PC-3 (cell line): ENCODE results near the gene SEMA6B. TPM values are rescaled to one million over a fixed set of nuclear protein-coding genes. Genes with fewer than 3 reads are reported as not detected.

Source experiments
- ATAC-seq: fragments of 200-7000 bp; cut with Tn5 transposase; 2 replicates; pipeline ENCODE4 v1.9.1; 2020; ENCODE audit warnings: mild to moderate bottlenecking, moderate library complexity
- BruUV-seq: library from RNA; stranded (reverse); fragments of 400-500 nt; replicated peaks from 2 replicates; lab custom pipeline; 2021; lab: Mats Ljungman, UMichigan
- CTCF ChIA-PET: fragments of 300-600 bp; sonication (Branson Sonifier 250); formaldehyde crosslinking; loops from one replicate; lab custom pipeline; 2022; ENCODE audit warnings: antibody characterized with exemption; lab: Charles Lee
- POLR2A ChIA-PET: fragments of 300-600 bp; sonication (Branson Sonifier 250); formaldehyde crosslinking; loops from one replicate; lab custom pipeline; 2022; ENCODE audit warnings: antibody characterized with exemption; ENCODE audit not compliant: unreplicated experiment; lab: Charles Lee
- DNase-seq: peaks from one replicate; pipeline ENCODE4 v3.0.0-alpha.2; 2015
- H2AFZ ChIP-seq: fragments of 300-600 bp; sonication (generic); 2 replicates; pipeline ENCODE4 v1.6.0; 2016; ENCODE audit warnings: antibody characterized with exemption, low read length
- H3F3A ChIP-seq: fragments of 300-600 bp; sonication (generic); one replicate; pipeline ENCODE4 v1.6.0; 2017; ENCODE audit warnings: antibody characterized with exemption, low read length, control low read depth, mild to moderate bottlenecking; ENCODE audit not compliant: unreplicated experiment
- H3K27ac ChIP-seq: fragments of 300-600 bp; sonication (generic); 2 replicates; pipeline ENCODE4 v1.5.1; 2016; ENCODE audit warnings: mild to moderate bottlenecking, low read length
- H3K27me3 ChIP-seq: fragments of 300-600 bp; sonication (generic); 2 replicates; pipeline ENCODE4 v1.6.1; 2016; ENCODE audit warnings: low read length, mixed read lengths
- H3K36me3 ChIP-seq: fragments of 300-600 bp; sonication (generic); 2 replicates; pipeline ENCODE4 v1.6.1; 2016; ENCODE audit warnings: low read depth, mixed run types, low read length, mixed read lengths
- H3K4me1 ChIP-seq: fragments of 300-600 bp; sonication (generic); 2 replicates; pipeline ENCODE4 v1.5.1; 2016; ENCODE audit warnings: low read length; ENCODE audit not compliant: insufficient read depth
- H3K4me2 ChIP-seq: fragments of 300-600 bp; sonication (generic); 2 replicates; pipeline ENCODE4 v1.6.0; 2016; ENCODE audit warnings: low read length
- H3K4me3 ChIP-seq: fragments of 300-600 bp; sonication (generic); 2 replicates; pipeline ENCODE4 v1.5.1; 2016; ENCODE audit warnings: mild to moderate bottlenecking, low read length, mixed read lengths
- H3K79me2 ChIP-seq: fragments of 300-600 bp; sonication (generic); 2 replicates; pipeline ENCODE4 v1.6.1; 2017; ENCODE audit warnings: low read length, mixed read lengths
- H3K9ac ChIP-seq: fragments of 300-600 bp; sonication (generic); 2 replicates; pipeline ENCODE4 v1.6.0; 2016; ENCODE audit warnings: mild to moderate bottlenecking, low read length
- H3K9me2 ChIP-seq: fragments of 300-600 bp; sonication (generic); replicated peaks from 2 replicates; pipeline ENCODE4 v1.6.1; 2016; ENCODE audit warnings: mixed run types, low read length, mixed read lengths
- H3K9me3 ChIP-seq: fragments of 300-600 bp; sonication (generic); 2 replicates; pipeline ENCODE4 v1.6.1; 2016; ENCODE audit warnings: low read length, mixed read lengths
- H4K20me1 ChIP-seq: fragments of 300-600 bp; sonication (generic); 2 replicates; pipeline ENCODE4 v1.6.1; 2016; ENCODE audit warnings: low read length, mixed read lengths
- EZH2 ChIP-seq: fragments of 300-600 bp; sonication (generic); IDR thresholded peaks from one replicate; pipeline ENCODE4 v1.6.1; 2017; ENCODE audit warnings: antibody characterized with exemption, mild to moderate bottlenecking, low read length; ENCODE audit not compliant: unreplicated experiment
- EZH2phosphoT487 ChIP-seq: fragments of 300-600 bp; sonication (generic); IDR thresholded peaks from 2 replicates; pipeline ENCODE4 v1.6.1; 2018; ENCODE audit warnings: mild to moderate bottlenecking, antibody characterized with exemption, low read length, borderline replicate concordance
- intact Hi-C: fragments of 100-400 bp; cut with micrococcal nuclease; formaldehyde crosslinking; loops from 2 replicates; pipeline ENCODE4 v1.9.0; 2023
- total RNA-seq: library from RNA; depleted of rRNA; stranded (reverse); fragments of >200 nt; gene quantifications from 2 replicates; pipeline ENCODE4 v1.2.3, GENCODE V29; 2014
- TF ChIP-seq, protein P1 (sequence below): fragments of 300-600 bp; sonication (generic); conservative IDR thresholded peaks from 2 replicates; pipeline ENCODE4 v1.5.1; 2017; ENCODE audit warnings: antibody characterized with exemption, low read depth, mild to moderate bottlenecking, low read length

The SEMA6B gene
- total RNA-seq, 1 experiment from 2014 or later: 9.0 TPM

- peak overlapping the region; percentile 93 for H3K4me2 ChIP-seq
- TF ChIP-seq EZH2: no peak
- TF ChIP-seq, protein P1, sequence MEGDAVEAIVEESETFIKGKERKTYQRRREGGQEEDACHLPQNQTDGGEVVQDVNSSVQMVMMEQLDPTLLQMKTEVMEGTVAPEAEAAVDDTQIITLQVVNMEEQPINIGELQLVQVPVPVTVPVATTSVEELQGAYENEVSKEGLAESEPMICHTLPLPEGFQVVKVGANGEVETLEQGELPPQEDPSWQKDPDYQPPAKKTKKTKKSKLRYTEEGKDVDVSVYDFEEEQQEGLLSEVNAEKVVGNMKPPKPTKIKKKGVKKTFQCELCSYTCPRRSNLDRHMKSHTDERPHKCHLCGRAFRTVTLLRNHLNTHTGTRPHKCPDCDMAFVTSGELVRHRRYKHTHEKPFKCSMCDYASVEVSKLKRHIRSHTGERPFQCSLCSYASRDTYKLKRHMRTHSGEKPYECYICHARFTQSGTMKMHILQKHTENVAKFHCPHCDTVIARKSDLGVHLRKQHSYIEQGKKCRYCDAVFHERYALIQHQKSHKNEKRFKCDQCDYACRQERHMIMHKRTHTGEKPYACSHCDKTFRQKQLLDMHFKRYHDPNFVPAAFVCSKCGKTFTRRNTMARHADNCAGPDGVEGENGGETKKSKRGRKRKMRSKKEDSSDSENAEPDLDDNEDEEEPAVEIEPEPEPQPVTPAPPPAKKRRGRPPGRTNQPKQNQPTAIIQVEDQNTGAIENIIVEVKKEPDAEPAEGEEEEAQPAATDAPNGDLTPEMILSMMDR: no peak
- no peak for TF ChIP-seq EZH2phosphoT487
- peak overlapping the region; percentile 64 for H3K4me3 ChIP-seq
- DNase-seq (no peak), ATAC-seq (no peak)
- H4K20me1 ChIP-seq: no peaks in the 10 kb centered on the region
- no peaks in the 10 kb centered on the region for H3K9me2 ChIP-seq
- CTCF ChIA-PET: no interaction called here
- H3K27ac ChIP-seq: no peak overlapping the region
- H2AFZ ChIP-seq: peak overlapping the region; percentile 91; the same call in 1 of the 2 replicates
- no TSS peak for BruUV-seq
- H3F3A ChIP-seq: no peaks in the 10 kb centered on the region
- H3K36me3 ChIP-seq: no peaks in the 10 kb centered on the region
- no peaks in the 10 kb centered on the region for H3K9me3 ChIP-seq
- intact Hi-C loops: no loop called here
- POLR2A ChIA-PET: no interaction called here
- no peaks in the 10 kb centered on the region for H3K79me2 ChIP-seq
- H3K27me3 ChIP-seq: 0 out of 2 replicates have a peak, but pooled peaks cover 4% of the 10 kb centered on the region
- H3K9ac ChIP-seq: no peak overlapping the region
- H3K4me1 ChIP-seq: peaks cover 4% of the 10 kb centered on the region; the same call in 1 of the 2 replicates
These were observed 39.2 kb upstream of the SEMA6B start for GRCh38 chr19:4598712-4599111.

DNA sequence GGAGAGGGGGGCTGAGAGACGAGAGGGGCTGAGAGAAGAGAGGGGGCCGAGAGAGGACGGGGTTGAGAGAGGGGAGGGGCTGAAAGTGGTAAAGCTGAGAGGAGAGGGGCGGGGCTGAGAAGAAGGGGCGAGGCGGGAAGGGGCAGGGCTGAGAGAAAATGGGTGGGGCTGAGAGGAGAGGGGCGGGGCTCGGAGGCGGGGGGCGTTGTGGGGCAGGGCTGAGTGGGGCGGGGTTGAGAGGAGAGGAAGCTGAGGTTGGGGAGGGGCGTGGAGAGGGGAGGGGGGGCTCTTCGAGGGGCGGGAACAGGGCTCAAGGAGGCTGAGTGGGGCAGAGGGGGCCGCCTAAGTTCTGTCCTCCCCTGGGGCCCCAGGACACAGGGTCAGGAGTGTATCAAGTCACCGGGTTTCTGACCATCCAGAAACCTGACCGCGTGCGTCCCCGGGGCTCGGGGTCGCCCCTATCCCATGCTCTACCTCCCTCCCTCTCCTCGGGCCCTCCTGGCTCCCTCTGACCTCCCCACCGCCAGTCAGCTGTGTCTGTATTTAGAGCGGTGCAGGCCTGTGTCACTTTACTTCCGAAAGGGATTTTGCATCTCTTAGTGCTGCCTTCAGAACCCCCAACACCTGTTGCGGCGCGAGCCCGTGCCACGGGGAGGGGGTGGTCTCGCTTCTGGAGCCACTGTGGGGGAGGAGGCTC, 38.6 kb upstream of the SEMA6B start:
- DNase-seq: peak; percentile 61
- no peaks in the 10 kb centered on the region for H3F3A ChIP-seq
- H3K9ac ChIP-seq: no peak overlapping the region
- no peak for TF ChIP-seq EZH2phosphoT487
- no peak for TF ChIP-seq EZH2
- TF ChIP-seq, protein P1: no peak
- POLR2A ChIA-PET: no interaction called here
- H4K20me1 ChIP-seq: no peaks in the 10 kb centered on the region
- CTCF ChIA-PET: no interaction called here
- H2AFZ ChIP-seq: peak overlapping the region; percentile 91
- no peaks in the 10 kb centered on the region for H3K9me3 ChIP-seq
- peak; percentile 73 for ATAC-seq
- H3K27ac ChIP-seq: no peak overlapping the region
- no peaks in the 10 kb centered on the region for H3K9me2 ChIP-seq
- H3K27me3 ChIP-seq: 0 out of 2 replicates have a peak, but pooled peaks cover 4% of the 10 kb centered on the region
- H3K79me2 ChIP-seq: no peaks in the 10 kb centered on the region
- peaks cover 4% of the 10 kb centered on the region; the same call in 1 of the 2 replicates for H3K4me1 ChIP-seq
- no peaks in the 10 kb centered on the region for H3K36me3 ChIP-seq
- intact Hi-C loops: no loop called here
- peak overlapping the region; percentile 64 for H3K4me3 ChIP-seq
- no TSS peak for BruUV-seq
- peak overlapping the region; percentile 93 for H3K4me2 ChIP-seq
